GM12892 (cell line): Measurements from ENCODE around the gene ZNF106.

Experiments used
- POLR2A ChIP-seq: IDR thresholded peaks from 2 replicates; pipeline ENCODE4 v1.6.1; 2011; ENCODE audit warnings: low read depth, low read length, control low read depth
- POLR2AphosphoS5 ChIP-seq: IDR thresholded peaks from 2 replicates; pipeline ENCODE4 v1.6.1; 2011; ENCODE audit warnings: low read depth, low read length, control low read depth
- TAF1 ChIP-seq: IDR thresholded peaks from 2 replicates; pipeline ENCODE4 v1.6.1; 2011; ENCODE audit warnings: low read depth, mild to moderate bottlenecking, control low read depth, low read length, borderline replicate concordance

DNA sequence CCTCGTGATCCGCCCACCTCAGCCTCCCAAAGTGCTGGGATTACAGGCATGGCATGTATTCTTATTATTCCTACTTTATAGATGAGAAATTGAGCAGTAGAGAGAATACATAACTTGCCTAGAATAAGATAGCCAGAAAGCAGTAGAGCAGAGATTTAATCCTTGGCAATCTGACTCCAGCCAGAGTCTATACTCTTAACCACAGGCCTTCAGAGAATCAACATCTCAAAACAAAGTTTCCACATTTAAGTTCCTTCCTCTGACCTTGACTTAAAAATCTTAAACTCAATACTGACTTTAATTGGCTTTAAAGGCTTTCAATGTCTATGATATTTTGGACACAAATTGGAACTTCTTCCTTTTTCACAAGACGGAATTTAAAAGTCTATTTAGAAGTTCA is 37.1 kb downstream of the ZNF106 start:
- no peak for TF ChIP-seq POLR2A
- no peak for TF ChIP-seq POLR2AphosphoS5
- TF ChIP-seq TAF1 = no peak
